K562 (cell line): Measurements from ENCODE around the gene ZNF319. TPM values are rescaled to one million over a fixed set of nuclear protein-coding genes. Genes with fewer than 3 reads are reported as not detected.

Experiments
- ATAC-seq: fragments of 200-7000 bp; cut with Tn5 transposase; 3 replicates; pipeline ENCODE4 v1.9.1; 2020; ENCODE audit warnings: moderate library complexity
- BruUV-seq: library from RNA; stranded (reverse); fragments of 400-500 nt; replicated peaks from 2 replicates; lab custom pipeline; 2021; lab: Mats Ljungman, UMichigan
- CTCF ChIA-PET: fragments of 300-600 bp; formaldehyde crosslinking; extraction: SDS; loops from one replicate; lab custom pipeline; 2021; ENCODE audit warnings: low intra/inter-chr PET ratio; lab: Yijun Ruan, JAX
- POLR2A ChIA-PET: fragments of 300-600, 350-650 bp; sonication (Branson Sonifier 250); formaldehyde crosslinking; extraction: SDS; loops from one replicate; lab custom pipeline; 2021; ENCODE audit warnings: antibody characterized with exemption, inconsistent platforms; lab: Yijun Ruan, JAX
- DNase-seq, 4 experiments: peaks; one replicate each; pipeline versions ENCODE4 v3.0.0 to v3.0.0-alpha.2; 2011 to 2018; ENCODE audit warnings: low spot score in 3 of 4, mixed read lengths in 3 of 4; ENCODE audit errors: extremely low read depth in 1 of 4
- FAIRE-seq: peaks from 2 replicates; lab custom pipeline; 2011; peaks lifted over from hg19 to GRCh38; lab: Jason Lieb, UNC
- H2AFZ ChIP-seq: 2 replicates; pipeline ENCODE4 v1.6.0; 2011; ENCODE audit warnings: low read depth, low read length, control low read depth, inconsistent platforms
- H3K27ac ChIP-seq: fragments of 200-600 bp; 3 replicates; pipeline ENCODE4 v1.8.0; 2011; ENCODE audit warnings: low read depth, mild to moderate bottlenecking, control low read depth, inconsistent platforms, low read length, moderate library complexity, mixed read lengths; ENCODE audit errors: extremely low read depth
- H3K27me3 ChIP-seq, 2 experiments: fragments of 300-600 bp in 1 of 2; 2 replicates in 1 of 2; 3 replicates in 1 of 2; pipeline versions ENCODE4 v1.6.0 to v1.8.0; 2011; ENCODE audit warnings: inconsistent platforms in 2 of 2, low read length in 2 of 2, mild to moderate bottlenecking in 1 of 2, mixed read lengths in 1 of 2, moderate library complexity in 1 of 2; ENCODE audit not compliant: control insufficient read depth in 2 of 2, insufficient read depth in 2 of 2
- H3K36me3 ChIP-seq: fragments of 300-600 bp; 3 replicates; pipeline ENCODE4 v1.8.0; 2011; ENCODE audit warnings: mild to moderate bottlenecking, low read length, inconsistent platforms; ENCODE audit not compliant: control insufficient read depth, insufficient read depth
- H3K4me1 ChIP-seq, 2 experiments: fragments of 200-600 bp in 1 of 2; replicated peaks in 1 of 2; 2 replicates in 1 of 2; 3 replicates in 1 of 2; pipeline versions ENCODE4 v1.5.1 to v1.8.0; 2011; ENCODE audit warnings: inconsistent platforms in 2 of 2, low read length in 2 of 2, mild to moderate bottlenecking in 1 of 2, mixed read lengths in 1 of 2, moderate library complexity in 1 of 2; ENCODE audit not compliant: control insufficient read depth in 2 of 2, insufficient read depth in 2 of 2
- H3K4me2 ChIP-seq: 2 replicates; pipeline ENCODE4 v1.6.1; 2011; ENCODE audit warnings: low read length, control low read depth, inconsistent platforms, mixed read lengths; ENCODE audit not compliant: insufficient read depth
- H3K4me3 ChIP-seq: fragments of 200-600 bp; sonication (generic), shearing (Covaris generic); 2 replicates; pipeline ENCODE4 v1.5.1; 2016; ENCODE audit warnings: control low read depth, inconsistent platforms
- H3K79me2 ChIP-seq: fragments of 200-600 bp; 3 replicates; pipeline ENCODE4 v1.8.0; 2011; ENCODE audit warnings: low read length, inconsistent platforms; ENCODE audit not compliant: control insufficient read depth, insufficient read depth
- H3K9ac ChIP-seq, 2 experiments: 2 replicates each; pipeline versions ENCODE4 v1.6.0 to v1.6.1; 2011; ENCODE audit warnings: low read depth in 2 of 2, low read length in 2 of 2, control low read depth in 1 of 2, inconsistent platforms in 1 of 2, mild to moderate bottlenecking in 1 of 2, mixed read lengths in 1 of 2; ENCODE audit not compliant: insufficient read depth in 1 of 2
- H3K9me1 ChIP-seq: one replicate; pipeline ENCODE4 v1.6.0; 2011; ENCODE audit warnings: inconsistent platforms, mild to moderate bottlenecking, low read length, moderate library complexity; ENCODE audit not compliant: control insufficient read depth, insufficient read depth
- H3K9me3 ChIP-seq: replicated peaks from 2 replicates; pipeline ENCODE4 v1.5.1; 2011; ENCODE audit warnings: low read depth, low read length, inconsistent platforms; ENCODE audit not compliant: control insufficient read depth, insufficient read depth
- H4K20me1 ChIP-seq: replicated peaks from 2 replicates; pipeline ENCODE4 v1.6.1; 2011; ENCODE audit warnings: low read length, inconsistent platforms, mixed read lengths; ENCODE audit not compliant: control insufficient read depth, insufficient read depth
- HLTF ChIP-seq: fragments of 450-650 bp; IDR thresholded peaks from 2 replicates; pipeline ENCODE4 v1.6.1; 2016
- MEF2D ChIP-seq: conservative IDR thresholded peaks from 2 replicates; pipeline ENCODE4 v1.6.1; 2016; ENCODE audit warnings: low read depth, missing genetic modification characterization, missing compliant biosample characterization
- USF1 ChIP-seq: sonication (generic); formaldehyde crosslinking; IDR thresholded peaks from 2 replicates; pipeline ENCODE4 v1.9.0; 2022; ENCODE audit warnings: mild to moderate bottlenecking, missing genetic modification reagents
- ZNF551 ChIP-seq: fragments of 250-450 bp; sonication (Bioruptor Pico); IDR thresholded peaks from 2 replicates; pipeline ENCODE4 v1.5.0; 2021; ENCODE audit warnings: mild to moderate bottlenecking, moderate library complexity
- ZNF778 ChIP-seq: fragments of 450-650 bp; formaldehyde crosslinking; IDR thresholded peaks from 2 replicates; pipeline ENCODE4 v1.4.0; 2020; ENCODE audit warnings: mild to moderate bottlenecking, moderate library complexity
- ZNF830 ChIP-seq: fragments of 250-450 bp; sonication (Bioruptor Pico); IDR thresholded peaks from 2 replicates; pipeline ENCODE4 v1.5.0; 2021; ENCODE audit warnings: mild to moderate bottlenecking
- WGBS: fragments of 100-300 bp; shearing (Covaris generic); methylation state at CpG from one replicate; pipeline ENCODE4 v1.1.6; 2016; ENCODE audit warnings: low coverage, mixed read lengths; ENCODE audit not compliant: insufficient coverage; ENCODE audit errors: missing lambda C conversion rate; 5-methylcytosine and 5-hydroxymethylcytosine counted together
- in situ Hi-C: fragments of 300-500 bp; cut with MboI; formaldehyde crosslinking; loops from 4 replicates; pipeline ENCODE4 v1.15.0; 2018; ENCODE audit warnings: inconsistent platforms, mixed read lengths
- intact Hi-C: fragments of 100-400 bp; cut with micrococcal nuclease; formaldehyde crosslinking; loops from 2 replicates; pipeline ENCODE4 v1.14.2; 2022
- polyA plus RNA-seq, 8 experiments: library from polyadenylated mRNA; depleted of rRNA in 4 of 8; stranded (reverse) in 5 of 8; unstranded in 3 of 8; fragments of >200 nt; fragmentation: Nextera tagmentation in 2 of 8; fragmentation: Illumina TruSeq in 1 of 8; extraction: Ambion mirVana in 2 of 8; extraction: Trizol in 1 of 8; gene quantifications; 2 replicates each; pipeline versions ENCODE4 v1.2.1 to v1.2.3, GENCODE V29; 2011 to 2014; ENCODE audit warnings: inconsistent platforms in 1 of 8, missing spikeins in 1 of 8
- total RNA-seq, 7 experiments: library from RNA; depleted of rRNA in 6 of 7; stranded (reverse); fragments of >200 nt in 6 of 7; fragmentation: Illumina TruSeq in 2 of 7; extraction: Trizol in 2 of 7; gene quantifications; 2 replicates each; pipeline versions ENCODE4 v1.2.1 to v1.2.3, GENCODE V29; 2011 to 2021; ENCODE audit warnings: low replicate concordance in 1 of 7

ZNF319 gene
- total and polyA plus RNA-seq, 9 of the 15 experiments (the other 6 are each of a cell fraction or from before 2014, with no cell fraction given) = 0.20 to 5.7 (median 1.4) TPM

- no peaks in the 10 kb centered on the region for H3K36me3 ChIP-seq
- DNase-seq (no peak), FAIRE-seq (no peak), ATAC-seq (no peak)
- no peak for TF ChIP-seq ZNF778 (CRISPR knock-in tag)
- TF ChIP-seq USF1 (CRISPR knock-in tag) = no peak
- TF ChIP-seq ZNF551 (CRISPR knock-in tag) = no peak
- no peak for TF ChIP-seq HLTF
- no peak for TF ChIP-seq ZNF830
- TF ChIP-seq MEF2D (tag) = no peak
- intact Hi-C loops (loop anchor here (10.0 kb wide), 2 partner anchors 166 to 726 kb away; partner anchors contain the start of gene CSNK2A2), in situ Hi-C loops (no loop called here)
- no TSS peak for BruUV-seq
- peaks cover 21% of the 10 kb centered on the region; the same call in 2 of the 3 replicates for H3K79me2 ChIP-seq
- H3K9me1 ChIP-seq = peaks cover 3% of the 10 kb centered on the region
- no peak overlapping the region for H3K4me3 ChIP-seq
- ChIA-PET CTCF (no interaction called here), POLR2A (interaction anchor here (0.7 to 1.1 kb wide), 4 partner anchors 14 to 155 kb away, joined by 3 to 4 read pairs (median 4); no protein-coding TSS in a partner anchor)
- H3K9ac ChIP-seq = peak overlapping the region in 1 of 2 experiments; percentile 18; a peak in 2 of 4 replicates
- peaks cover 24 to 68% of the 10 kb centered on the region in 2 experiments for H3K4me1 ChIP-seq
- no peaks in the 10 kb centered on the region for H3K9me3 ChIP-seq
- no peaks in the 10 kb centered on the region for H3K27me3 ChIP-seq
- H3K4me2 ChIP-seq = no peak overlapping the region
- no peak overlapping the region for H2AFZ ChIP-seq
- H3K27ac ChIP-seq = no peak overlapping the region
- peaks cover 6% of the 10 kb centered on the region for H4K20me1 ChIP-seq
- 61% methylated on average over 4 of the region's 6 CpGs for WGBS
These were observed 28.1 kb upstream of the ZNF319 start for GRCh38 chr16:58028541-58029070.
